NCI-H146 treated with DMSO at 0.1 percent for 48 hours (cell line): ENCODE measurements around the gene CLDND2.
A peak's percentile ranks its signal among the peaks of the same experiment; 100 is the strongest.
"Not testable (repeated sequence)": the region's sequence is repeated elsewhere in the genome, so short reads cannot be mapped to it uniquely, and the experiment has no call there.

Source experiments
- DNase-seq: peaks from one replicate; lab custom pipeline; 2025; ENCODE audit not compliant: unreplicated experiment; lab: John Stamatoyannopoulos, UW

Gene CLDND2, protein sequence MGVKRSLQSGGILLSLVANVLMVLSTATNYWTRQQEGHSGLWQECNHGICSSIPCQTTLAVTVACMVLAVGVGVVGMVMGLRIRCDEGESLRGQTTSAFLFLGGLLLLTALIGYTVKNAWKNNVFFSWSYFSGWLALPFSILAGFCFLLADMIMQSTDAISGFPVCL

DNA sequence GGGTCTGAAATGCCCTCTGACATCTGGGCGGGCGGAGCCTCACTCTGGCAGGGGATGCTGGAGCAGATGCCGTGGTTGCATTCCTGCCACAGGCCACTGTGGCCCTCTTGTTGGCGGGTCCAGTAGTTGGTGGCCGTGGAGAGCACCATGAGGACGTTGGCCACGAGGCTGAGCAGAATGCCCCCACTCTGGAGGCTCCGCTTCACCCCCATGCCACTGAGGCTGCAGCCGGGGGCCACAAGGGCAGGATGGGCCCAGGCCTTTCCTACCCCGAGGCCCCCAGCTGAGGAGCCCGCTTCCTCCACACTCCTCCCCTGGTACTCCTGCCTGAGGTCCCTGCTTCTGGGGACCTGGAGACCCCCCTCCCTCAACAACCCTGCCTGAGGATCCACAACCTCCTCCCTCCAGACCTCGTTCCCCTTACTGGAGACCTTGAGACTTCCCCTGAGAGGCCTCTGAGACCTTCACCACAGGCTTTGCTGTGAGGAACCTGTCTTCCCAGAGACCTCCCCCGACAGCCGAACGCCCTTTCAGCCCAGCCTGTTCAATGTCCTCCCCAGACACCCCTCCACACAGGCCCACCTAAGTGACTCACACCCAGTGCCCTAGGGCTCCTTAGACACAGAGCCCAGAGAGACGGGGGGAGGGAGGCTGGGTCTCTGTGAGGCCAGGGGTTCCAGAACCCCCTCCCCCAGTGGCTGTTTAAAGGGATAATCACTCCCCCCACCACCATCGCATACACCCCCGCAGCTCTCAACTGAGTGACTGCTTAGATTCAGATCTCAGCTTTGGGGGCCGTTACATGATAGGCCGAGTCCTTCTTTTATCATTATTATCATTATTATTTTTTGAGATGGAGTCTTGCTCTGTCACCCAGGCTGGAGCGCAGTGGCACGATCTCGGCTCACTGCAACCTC, at the start of gene CLDND2:
Gene CLDND2, minus strand, starts transcription at position 638 of the 917 bp plus-strand sequence. Its CDS starts 426 bp downstream, at position 212.
- DNase-seq, result no peak

DNA sequence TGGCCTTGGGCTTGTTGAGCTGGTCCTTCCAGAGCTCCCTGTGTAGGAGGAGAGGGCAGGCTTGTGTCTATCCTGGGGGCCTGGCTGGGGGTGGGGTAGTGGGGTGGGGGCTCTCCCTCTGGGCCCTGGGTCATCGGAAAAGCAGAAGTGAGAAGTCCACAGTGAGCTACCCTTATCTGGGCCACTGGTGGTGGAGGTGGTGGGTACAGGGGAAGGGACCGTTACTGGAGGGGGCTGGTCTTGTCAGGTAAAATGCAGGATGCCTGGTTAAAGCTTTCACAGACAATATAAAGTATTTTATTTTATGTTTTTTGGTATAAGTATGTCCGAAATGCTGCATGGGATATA, 49.0 kb upstream of the CLDND2 start:
- DNase-seq, result no peak

DNA sequence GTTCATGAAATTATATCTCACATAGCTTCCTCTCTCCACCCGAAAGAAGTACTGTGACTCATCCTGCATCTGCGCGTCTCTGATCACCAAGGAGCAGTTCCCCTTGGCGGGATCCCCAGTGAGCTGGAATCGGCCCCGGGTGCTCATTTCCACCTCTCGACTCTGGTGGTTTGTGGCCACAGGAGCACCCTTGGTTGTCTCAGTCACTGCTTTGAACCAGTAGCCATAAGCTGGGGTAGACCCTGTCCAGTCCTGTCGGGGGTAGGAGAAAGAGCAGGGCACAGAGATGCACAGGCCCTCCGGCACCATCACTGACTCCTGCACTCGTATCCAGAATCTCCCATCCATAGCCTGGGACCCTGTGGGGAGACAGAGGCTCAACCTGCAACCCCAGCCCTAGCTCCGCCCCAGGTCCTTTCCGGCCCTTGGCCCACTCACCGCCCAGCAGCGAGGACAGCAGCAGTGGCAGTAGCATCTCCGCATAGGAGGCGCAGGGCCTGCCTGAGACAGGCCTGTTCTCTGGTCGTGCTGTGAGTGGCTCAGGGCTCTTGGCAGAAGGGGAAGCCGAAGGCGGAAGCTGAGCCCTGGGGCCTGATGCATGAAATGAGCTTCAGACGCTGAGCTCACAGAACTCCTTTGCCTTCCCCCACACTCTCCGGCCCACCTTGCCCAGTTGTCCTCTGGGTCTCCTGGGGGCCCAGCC, 48.5 kb upstream of the CLDND2 start, which contains the start of gene SIGLEC10:
Gene SIGLEC10, minus strand, starts transcription at position 536 of the 703 bp plus-strand sequence. Its CDS starts 61 bp downstream, at position 475.
- DNase-seq, result no peak

DNA sequence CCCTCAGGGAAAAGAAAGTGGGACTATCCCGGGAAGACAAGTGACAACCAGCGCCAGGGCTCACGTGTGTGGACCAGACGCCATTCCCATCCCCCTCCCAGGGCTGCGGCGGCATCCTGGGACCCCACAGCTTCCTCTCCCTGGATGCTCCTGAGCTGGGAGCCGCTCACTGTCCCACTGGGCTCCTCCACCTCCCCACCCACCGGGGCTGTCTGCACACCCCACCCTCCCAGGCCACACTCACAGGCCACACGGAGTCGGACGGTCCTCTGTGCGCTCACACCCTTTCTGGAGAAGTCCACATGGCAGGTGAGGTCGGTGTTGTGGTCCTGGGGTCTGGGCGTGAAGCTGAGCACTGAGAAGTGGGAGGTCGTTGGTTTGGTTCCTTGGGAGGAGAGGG, 47.6 kb upstream of the CLDND2 start:
- DNase-seq, result not testable (repeated sequence)

DNA sequence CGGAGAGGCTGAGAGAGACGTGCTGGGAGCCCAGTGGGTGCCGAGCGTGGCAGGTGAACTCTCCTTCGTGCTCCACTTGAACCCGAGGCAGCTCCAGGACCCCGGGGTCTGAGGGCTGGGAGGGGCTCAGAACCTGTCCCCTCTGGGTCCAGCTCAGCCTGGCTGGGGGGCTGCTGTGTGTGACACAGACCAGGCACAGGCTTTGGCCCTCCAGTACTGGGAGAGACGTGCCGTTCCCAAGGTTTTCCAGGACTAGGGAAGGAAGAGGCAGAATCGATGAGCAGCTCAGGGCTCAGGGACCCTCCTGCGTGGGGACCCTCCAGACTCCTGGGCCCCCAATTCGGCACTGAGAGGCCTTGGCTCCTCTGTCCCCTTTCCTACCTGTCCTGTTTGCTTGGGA, 46.4 kb upstream of the CLDND2 start:
- DNase-seq, result no peak

DNA sequence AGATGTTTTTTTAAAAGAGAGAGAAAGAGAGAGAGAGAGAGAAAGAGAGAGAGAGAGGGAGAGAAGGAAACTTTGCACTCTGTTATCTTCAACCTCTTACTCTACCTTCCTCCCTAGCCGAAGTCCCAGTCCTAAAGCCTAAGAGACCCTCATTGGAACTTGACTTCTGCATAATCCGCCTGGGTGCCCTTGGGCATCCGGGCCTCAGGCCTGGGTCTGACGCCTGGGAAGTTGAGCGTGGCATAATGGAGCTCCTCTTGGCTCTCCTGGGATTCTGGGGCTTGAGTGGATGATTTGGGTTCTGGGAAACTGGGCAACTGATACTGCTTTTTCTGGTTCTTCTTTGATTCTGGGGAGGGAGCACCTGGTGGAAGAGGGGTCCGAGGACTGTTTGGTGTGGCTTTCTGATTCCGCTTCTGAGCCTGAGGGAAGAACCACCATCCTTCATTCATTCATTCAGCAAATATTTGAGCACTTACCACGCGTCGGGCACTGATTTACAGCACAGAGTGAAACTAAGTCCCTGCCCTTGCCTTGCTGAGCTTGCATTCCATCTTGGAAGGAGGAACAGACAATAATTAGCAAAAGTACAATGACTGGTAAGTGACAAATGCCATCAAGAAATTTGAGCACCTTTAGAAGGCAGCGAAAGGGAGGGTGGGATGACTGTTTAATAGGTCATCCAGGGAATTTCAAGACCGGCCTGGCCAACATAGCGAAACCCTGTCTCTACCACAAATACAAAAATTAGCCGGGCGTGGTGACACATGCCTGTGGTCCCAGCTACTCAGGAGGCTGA, 42.3 kb upstream of the CLDND2 start:
- no peak for DNase-seq

DNA sequence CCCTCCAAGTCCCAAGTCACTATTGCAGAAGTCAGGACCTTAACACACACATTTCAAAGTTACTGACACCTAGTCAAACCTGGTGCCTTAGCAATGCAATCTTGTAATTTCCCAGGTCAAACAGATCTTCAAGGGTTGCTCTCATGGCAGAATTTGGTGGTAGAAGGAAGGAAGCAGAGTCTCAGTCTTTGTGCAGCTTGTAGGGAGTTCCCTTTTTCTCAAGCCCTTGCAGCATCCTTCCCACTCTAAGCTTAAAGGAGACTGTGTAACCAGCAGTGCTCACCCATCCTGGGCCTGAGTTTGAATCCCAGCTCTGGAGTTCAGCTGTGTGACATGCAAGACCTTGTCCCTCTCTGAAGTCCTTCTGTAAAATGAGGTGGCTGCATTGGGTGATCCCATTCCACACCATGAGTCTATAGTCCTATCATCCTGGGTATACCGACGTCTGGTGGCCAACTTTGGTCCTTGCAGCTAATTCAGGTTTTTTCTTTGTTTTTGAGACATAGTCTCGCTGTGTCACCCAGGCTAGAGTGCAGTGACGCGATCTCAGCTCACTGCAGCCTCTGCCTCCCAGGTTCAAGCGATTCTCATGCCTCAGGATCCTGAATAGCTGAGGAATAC, 38.8 kb upstream of the CLDND2 start:
- DNase-seq, result no peak

DNA sequence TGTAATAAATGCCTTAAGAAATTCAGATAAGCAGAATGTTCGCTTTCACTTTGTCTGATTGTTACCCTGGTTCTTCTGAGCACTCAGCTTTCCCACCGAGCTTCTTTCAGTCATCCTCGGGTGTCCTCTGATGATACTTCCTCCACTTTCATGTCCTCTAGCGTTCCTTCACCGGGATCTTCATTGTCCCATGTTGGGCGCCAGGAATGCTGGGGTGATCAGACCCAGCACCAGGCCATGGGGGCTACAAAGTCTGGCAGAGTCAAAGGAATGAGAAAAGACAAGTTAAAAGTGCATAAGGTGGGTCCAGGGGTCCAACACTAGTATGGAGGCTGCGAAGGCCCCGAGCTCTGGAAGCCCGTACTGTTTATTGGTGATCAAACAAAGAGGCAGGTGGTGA, 33.3 kb upstream of the CLDND2 start:
- DNase-seq, result no peak

DNA sequence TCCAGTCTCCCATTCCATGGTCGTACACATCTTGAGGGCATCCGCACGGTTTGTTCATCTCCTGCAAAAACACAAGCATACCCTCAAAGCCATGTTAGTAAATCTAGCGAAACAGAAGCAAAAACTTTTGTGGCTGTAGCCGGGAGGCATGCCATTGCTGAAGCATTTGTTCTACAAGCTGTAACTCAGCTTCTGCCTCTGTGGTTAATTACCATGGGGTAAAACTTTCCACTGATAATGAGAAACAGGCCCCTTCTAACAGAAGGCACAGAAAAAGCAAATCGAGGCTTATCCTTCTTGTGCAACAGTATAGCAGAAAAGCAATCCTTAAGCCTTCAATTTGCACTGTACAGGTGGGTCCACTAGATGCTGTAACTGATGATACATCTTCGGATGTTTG, 31.1 kb upstream of the CLDND2 start:
- not testable (repeated sequence) for DNase-seq

DNA sequence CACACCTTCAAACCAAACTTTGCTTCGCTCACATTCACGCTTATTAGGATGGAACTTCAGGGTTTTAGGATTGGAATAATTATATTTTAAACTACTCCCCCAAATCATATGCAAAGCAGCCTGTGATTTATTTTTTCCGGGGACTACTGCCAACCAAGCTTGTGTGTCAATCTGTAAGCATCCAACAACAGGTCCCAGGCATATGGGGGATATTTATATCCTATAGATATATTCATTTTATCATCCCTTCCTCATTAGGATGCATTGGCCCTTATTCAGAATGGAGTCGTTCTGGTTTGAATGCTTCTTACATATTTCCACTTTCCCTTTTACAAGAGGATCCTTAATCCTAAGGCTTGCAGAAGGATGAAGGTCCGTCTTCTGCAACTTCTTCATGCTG, 30.4 kb upstream of the CLDND2 start:
- no peak for DNase-seq

DNA sequence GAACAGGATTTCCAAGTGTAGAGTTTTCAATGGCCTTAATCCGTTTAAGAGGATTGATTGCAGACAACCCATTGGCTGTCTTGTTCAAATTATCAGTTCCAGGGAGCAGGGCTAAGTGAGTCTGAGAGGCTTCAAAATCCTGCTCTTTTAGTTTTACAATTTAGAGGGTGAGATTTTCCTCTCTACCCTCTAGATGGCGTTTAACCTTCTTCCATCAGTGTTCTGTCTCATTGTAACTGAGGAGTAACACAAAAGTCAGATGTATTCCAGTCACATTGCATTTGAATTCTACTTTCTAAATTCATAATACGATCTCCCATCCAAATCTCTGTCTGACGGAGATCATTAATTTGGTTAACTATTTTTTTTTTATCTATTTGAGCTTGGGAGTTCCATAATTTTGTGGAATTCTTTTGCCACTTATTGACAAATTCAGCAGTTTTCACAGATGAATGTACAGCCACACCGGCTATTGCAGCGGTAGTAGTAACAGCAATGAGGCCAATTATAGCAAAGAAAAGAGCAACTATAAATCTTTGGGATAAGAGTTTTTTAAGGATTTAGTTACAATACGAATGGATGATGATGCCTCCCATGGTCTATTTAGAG, 29.4 kb upstream of the CLDND2 start:
- DNase-seq, result no peak

DNA sequence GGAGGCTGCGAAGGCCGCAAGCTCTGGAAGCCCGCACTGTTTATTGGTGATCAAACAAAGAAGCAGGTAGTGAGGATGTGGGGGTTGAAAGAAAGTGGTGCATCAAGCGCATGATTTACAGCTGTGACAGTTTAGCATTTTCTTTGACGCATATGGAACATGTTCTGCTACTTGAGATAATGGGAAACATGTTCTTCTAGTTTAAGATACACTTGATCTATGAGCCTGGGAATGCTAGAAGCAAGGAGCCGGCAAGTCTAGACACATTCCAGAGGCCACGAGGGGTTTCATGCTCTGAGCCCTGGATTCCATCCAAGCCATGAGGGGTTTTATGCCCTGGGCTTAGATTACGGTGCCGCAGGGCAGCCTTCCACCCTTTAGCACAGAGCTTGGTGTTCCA, 28.6 kb upstream of the CLDND2 start:
- not testable (repeated sequence) for DNase-seq

DNA sequence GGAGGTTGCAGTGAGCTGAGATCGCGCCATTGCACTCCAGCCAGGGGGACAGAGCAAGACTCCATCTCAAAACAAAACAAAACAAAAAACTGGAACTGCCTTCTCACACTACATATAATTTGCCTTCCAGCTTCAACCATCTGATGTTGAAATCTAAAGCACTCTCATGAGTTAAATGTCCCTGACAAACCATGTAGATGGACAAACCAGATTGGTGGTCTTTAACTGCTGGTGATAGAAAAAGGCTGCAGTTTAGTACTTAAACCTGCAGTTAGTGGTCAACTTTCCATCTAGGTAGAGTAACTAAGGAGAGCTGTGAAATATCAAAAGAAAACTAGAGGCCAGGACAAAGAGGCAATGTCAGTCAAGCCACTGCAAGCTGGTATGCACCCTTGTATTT, 27.4 kb upstream of the CLDND2 start:
- no peak for DNase-seq

DNA sequence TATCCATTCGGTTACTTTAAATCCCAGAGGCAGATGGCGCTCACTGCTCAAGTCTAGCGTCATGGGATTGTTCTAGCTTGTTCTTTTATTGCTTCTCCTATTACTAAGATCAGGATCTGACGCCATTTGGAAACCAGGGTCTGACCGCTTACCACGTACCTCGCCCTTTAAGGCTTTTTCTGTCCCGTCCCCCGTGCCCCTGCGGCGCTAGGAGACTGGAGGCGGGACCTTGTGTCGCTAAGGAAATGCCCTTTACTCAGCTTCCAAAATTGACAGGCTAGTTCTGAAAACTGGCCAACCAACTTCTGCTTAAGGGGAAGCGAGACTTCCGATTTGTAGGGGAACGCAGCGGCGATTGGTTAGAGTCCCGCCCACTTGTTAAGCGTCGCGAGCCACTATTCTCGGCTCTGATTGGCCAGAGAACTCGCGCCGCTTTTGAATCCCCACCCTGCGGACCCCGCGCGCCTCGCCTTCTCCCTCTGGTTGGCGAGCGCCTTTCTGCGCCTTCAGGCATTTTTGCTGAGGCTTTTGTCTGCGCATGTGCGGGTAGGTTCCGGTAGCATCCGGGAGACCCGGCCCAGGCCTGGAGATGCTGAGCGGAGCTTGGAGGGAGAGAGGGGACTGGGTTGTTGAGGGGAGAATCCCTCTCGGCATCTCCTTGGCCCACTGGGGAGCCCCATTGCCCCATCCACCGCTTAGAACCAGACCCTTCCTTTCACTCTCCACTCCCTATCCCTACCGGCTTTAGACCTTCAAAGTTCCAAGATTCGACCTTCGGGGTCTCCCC, 25.4 kb upstream of the CLDND2 start:
- peak; percentile 7 for DNase-seq

DNA sequence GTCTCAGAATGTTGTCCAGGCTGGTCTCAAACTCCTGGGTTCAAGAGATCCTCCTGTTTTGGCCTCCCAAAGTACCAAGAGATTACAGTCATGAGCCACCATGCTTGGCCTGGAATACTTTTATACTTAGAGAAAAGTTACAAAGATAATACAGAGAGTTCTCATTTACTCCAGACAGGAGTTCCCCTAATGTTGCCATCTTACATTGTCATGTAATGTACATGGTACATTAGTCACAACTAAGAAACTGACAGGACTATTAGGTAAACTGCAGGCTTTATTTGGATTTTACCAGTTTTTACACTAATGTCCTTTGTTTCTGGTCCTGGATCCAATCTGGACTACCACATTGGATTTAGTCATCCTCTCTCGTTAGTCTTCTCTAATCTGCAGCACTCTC, 23.9 kb upstream of the CLDND2 start:
- no peak for DNase-seq

DNA sequence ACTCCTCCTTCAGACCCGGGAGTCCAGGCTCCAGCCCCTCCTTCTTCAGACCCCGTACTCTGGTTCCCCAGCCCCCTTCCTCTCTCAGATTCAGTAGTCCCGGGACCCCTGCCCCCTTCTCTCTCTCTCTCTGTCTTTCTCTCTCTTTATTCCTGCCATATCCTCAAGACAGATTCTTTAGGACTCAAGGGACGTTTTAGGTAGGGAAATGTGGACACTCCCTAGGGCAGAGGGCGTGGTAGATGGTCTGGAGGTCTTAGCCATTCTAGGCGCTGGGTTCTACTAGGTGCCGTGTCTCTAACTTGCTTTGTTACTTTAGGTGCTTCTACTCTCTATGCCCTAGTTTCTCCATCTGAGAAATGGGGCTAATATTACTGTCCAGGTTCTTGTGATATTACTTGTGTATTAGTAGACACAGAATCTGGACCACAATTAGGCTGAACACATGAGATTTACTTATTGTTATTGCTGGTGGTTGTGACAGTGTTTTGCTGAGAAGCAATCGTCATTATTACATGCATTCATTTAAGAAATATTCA, 22.3 kb upstream of the CLDND2 start:
- no peak for DNase-seq

DNA sequence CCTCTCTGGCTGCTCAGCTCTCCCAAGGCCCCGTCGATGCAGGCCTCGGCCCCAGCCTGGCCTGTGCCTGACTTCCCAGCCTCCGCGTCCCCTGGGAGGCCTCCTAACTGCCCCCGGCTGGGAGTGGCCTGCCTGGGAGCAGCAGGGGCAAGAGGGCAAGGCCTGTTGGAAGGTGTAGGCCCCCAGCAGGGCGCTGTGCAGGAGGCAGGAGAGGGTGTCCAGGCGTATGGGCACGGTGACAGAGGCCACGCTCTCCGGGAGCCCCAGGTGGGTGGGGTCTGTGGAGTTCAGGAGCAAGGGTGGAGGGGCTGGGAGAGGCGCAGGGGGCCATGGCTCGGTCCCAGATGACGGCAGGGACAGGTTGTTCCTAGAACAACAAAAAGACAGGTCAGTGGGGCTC, 20.3 kb upstream of the CLDND2 start:
- DNase-seq, result no peak

DNA sequence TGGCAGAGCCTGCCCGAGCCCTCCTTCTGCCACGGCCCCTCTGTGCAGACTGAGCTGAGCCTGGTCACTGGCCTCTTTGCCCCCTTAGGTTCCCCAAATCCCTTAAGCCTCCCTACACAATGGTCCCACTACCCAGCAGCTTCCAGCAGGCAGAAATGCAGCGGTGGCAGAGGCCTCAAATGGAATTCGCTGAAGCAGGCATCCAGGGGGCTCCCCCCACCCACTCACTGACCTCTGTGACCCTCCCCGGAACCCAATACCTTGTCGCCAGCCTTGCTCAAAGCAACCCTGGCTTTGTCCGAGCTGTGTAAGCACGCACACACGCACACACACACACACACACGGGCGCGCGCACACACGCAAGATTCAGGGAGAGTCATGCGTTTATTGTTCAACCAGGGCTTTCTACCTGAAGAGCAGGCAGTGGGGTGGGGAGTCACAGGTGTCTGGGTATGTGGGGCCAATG, 19.2 kb upstream of the CLDND2 start, which contains the start of gene LIM2:
Gene LIM2, minus strand, starts transcription at position 51 of the 466 bp plus-strand sequence. CDS start 531 bp downstream, outside the sequence.
- no peak for DNase-seq
